Measurements from ENCODE around the gene MTMR3. TPM values are rescaled to one million over a fixed set of nuclear protein-coding genes. Genes with fewer than 3 reads are reported as not detected.
"Not testable (repeated sequence)": the region's sequence is repeated elsewhere in the genome, so short reads cannot be mapped to it uniquely, and the experiment has no call there.

MTMR3 gene
- total and polyA plus RNA-seq, 4 donors = 5.3 to 65.3 (median 37.2) TPM

- H3K4me3 ChIP-seq (ENCODE audit: low read length in 2 of 2) = no peak overlapping the region
- 79 to 86% methylated on average over 2 of the region's 2 CpGs for WGBS, 2 donors
- H3K36me3 ChIP-seq (ENCODE audit: control insufficient read depth in 1 of 2, insufficient read depth in 2 of 2, low read length in 1 of 2) = no peaks in the 10 kb centered on the region
- H3K9me3 ChIP-seq (ENCODE audit: control insufficient read depth, low read length) = no peaks in the 10 kb centered on the region
- no peak overlapping the region for H3K27ac ChIP-seq (ENCODE audit: low read depth in 1 of 2, low read length in 2 of 2)
- ATAC-seq (ENCODE audit: low FRiP score) (no peak), DNase-seq (no peak)
- H3K4me1 ChIP-seq (ENCODE audit: control insufficient read depth in 1 of 2, insufficient read depth in 2 of 2, low read length in 2 of 2) = no peaks in the 10 kb centered on the region
- intact Hi-C loops (cut with DNase I) = no loop called here
- H3K27me3 ChIP-seq (ENCODE audit: control insufficient read depth in 1 of 2, insufficient read depth in 2 of 2, low read length in 1 of 2) = no peaks in the 10 kb centered on the region
Observed at GRCh38 chr22:29842172-29842571, 40.8 kb upstream of the MTMR3 start.

GRCh38 chr22:29842740-29843139 is 40.2 kb upstream of the MTMR3 start:
- Histone ChIP-seq H3K9me3 (ENCODE audit: control insufficient read depth, low read length) (no peaks in the 10 kb centered on the region), H3K4me3 (ENCODE audit: low read length in 2 of 2) (no peak overlapping the region), H3K27me3 (ENCODE audit: control insufficient read depth in 1 of 2, insufficient read depth in 2 of 2, low read length in 1 of 2) (no peaks in the 10 kb centered on the region), H3K4me1 (ENCODE audit: control insufficient read depth in 1 of 2, insufficient read depth in 2 of 2, low read length in 2 of 2) (no peaks in the 10 kb centered on the region), H3K36me3 (ENCODE audit: control insufficient read depth in 1 of 2, insufficient read depth in 2 of 2, low read length in 1 of 2) (no peaks in the 10 kb centered on the region), H3K27ac (ENCODE audit: low read depth in 1 of 2, low read length in 2 of 2) (no peak overlapping the region)
- ATAC-seq (ENCODE audit: low FRiP score) (no peak), DNase-seq (no peak)
- WGBS, 2 donors = 48 to 63% methylated on average over 2 of the region's 2 CpGs
- intact Hi-C loops (cut with DNase I) = no loop called here

GRCh38 chr22:29846290-29846689 is 36.7 kb upstream of the MTMR3 start:
- intact Hi-C loops (cut with DNase I) = no loop called here
- no peak for DNase-seq
- Histone ChIP-seq H3K27ac (ENCODE audit: low read depth in 1 of 2, low read length in 2 of 2) (no peak overlapping the region), H3K4me3 (ENCODE audit: low read length in 2 of 2) (no peak overlapping the region), H3K27me3 (ENCODE audit: control insufficient read depth in 1 of 2, insufficient read depth in 2 of 2, low read length in 1 of 2) (no peaks in the 10 kb centered on the region), H3K9me3 (ENCODE audit: control insufficient read depth, low read length) (no peaks in the 10 kb centered on the region), H3K4me1 (ENCODE audit: control insufficient read depth in 1 of 2, insufficient read depth in 2 of 2, low read length in 2 of 2) (no peaks in the 10 kb centered on the region), H3K36me3 (ENCODE audit: control insufficient read depth in 1 of 2, insufficient read depth in 2 of 2, low read length in 1 of 2) (no peaks in the 10 kb centered on the region)
- no peak for ATAC-seq (ENCODE audit: low FRiP score)
- WGBS, 2 donors = 87 to 91% methylated on average over 2 of the region's 2 CpGs

- intact Hi-C loops (cut with DNase I) = no loop called here
- H3K27me3 ChIP-seq (ENCODE audit: control insufficient read depth in 1 of 2, insufficient read depth in 2 of 2, low read length in 1 of 2) = no peaks in the 10 kb centered on the region
- no peaks in the 10 kb centered on the region for H3K9me3 ChIP-seq (ENCODE audit: control insufficient read depth, low read length)
- H3K36me3 ChIP-seq (ENCODE audit: control insufficient read depth in 1 of 2, insufficient read depth in 2 of 2, low read length in 1 of 2) = no peaks in the 10 kb centered on the region
- WGBS, 2 donors = 47 to 52% methylated on average over 3 of the region's 3 CpGs
- H3K27ac ChIP-seq (ENCODE audit: low read depth in 1 of 2, low read length in 2 of 2) = no peak overlapping the region
- ATAC-seq (ENCODE audit: low FRiP score) = peak; percentile 60
- H3K4me1 ChIP-seq (ENCODE audit: control insufficient read depth in 1 of 2, insufficient read depth in 2 of 2, low read length in 2 of 2) = no peaks in the 10 kb centered on the region
- DNase-seq = no peak
- H3K4me3 ChIP-seq (ENCODE audit: low read length in 2 of 2) = no peak overlapping the region
Observed at GRCh38 chr22:29848111-29848510, 34.9 kb upstream of the MTMR3 start.

- H3K27me3 ChIP-seq (ENCODE audit: control insufficient read depth in 1 of 2, insufficient read depth in 2 of 2, low read length in 1 of 2) = no peaks in the 10 kb centered on the region
- DNase-seq (no peak), ATAC-seq (ENCODE audit: low FRiP score) (no peak)
- no peak overlapping the region for H3K27ac ChIP-seq (ENCODE audit: low read depth in 1 of 2, low read length in 2 of 2)
- intact Hi-C loops (cut with DNase I) = no loop called here
- H3K4me3 ChIP-seq (ENCODE audit: low read length in 2 of 2) = no peak overlapping the region
- no peaks in the 10 kb centered on the region for H3K9me3 ChIP-seq (ENCODE audit: control insufficient read depth, low read length)
- no peaks in the 10 kb centered on the region for H3K36me3 ChIP-seq (ENCODE audit: control insufficient read depth in 1 of 2, insufficient read depth in 2 of 2, low read length in 1 of 2)
- WGBS, 2 donors = 80 to 82% methylated on average over 3 of the region's 3 CpGs
- no peaks in the 10 kb centered on the region for H3K4me1 ChIP-seq (ENCODE audit: control insufficient read depth in 1 of 2, insufficient read depth in 2 of 2, low read length in 2 of 2)
Observed at GRCh38 chr22:29854432-29854831, 28.5 kb upstream of the MTMR3 start.

GRCh38 chr22:29855611-29856181 is 27.3 kb upstream of the MTMR3 start:
- Histone ChIP-seq H3K4me3 (ENCODE audit: low read length in 2 of 2) (no peak overlapping the region), H3K36me3 (ENCODE audit: control insufficient read depth in 1 of 2, insufficient read depth in 2 of 2, low read length in 1 of 2) (no peaks in the 10 kb centered on the region), H3K4me1 (ENCODE audit: control insufficient read depth in 1 of 2, insufficient read depth in 2 of 2, low read length in 2 of 2) (no peaks in the 10 kb centered on the region), H3K9me3 (ENCODE audit: control insufficient read depth, low read length) (no peaks in the 10 kb centered on the region), H3K27ac (ENCODE audit: low read depth in 1 of 2, low read length in 2 of 2) (no peak overlapping the region), H3K27me3 (ENCODE audit: control insufficient read depth in 1 of 2, insufficient read depth in 2 of 2, low read length in 1 of 2) (no peaks in the 10 kb centered on the region)
- WGBS, 2 donors = 35 to 37% methylated on average over 10 of the region's 10 CpGs
- ATAC-seq (ENCODE audit: low FRiP score) = no peak
- DNase-seq = no peak
- intact Hi-C loops (cut with DNase I) = no loop called here

- ATAC-seq (ENCODE audit: low FRiP score) = no peak
- intact Hi-C loops (cut with DNase I) = no loop called here
Observed at GRCh38 chr22:29856496-29856895, 26.5 kb upstream of the MTMR3 start.

GRCh38 chr22:29859030-29859429 is 23.9 kb upstream of the MTMR3 start:
- DNase-seq; intact Hi-C loops (cut with DNase I); H3K4me3 ChIP-seq (ENCODE audit: low read length in 2 of 2); H3K27ac ChIP-seq (ENCODE audit: low read depth in 1 of 2, low read length in 2 of 2); ATAC-seq (ENCODE audit: low FRiP score); H3K36me3 ChIP-seq (ENCODE audit: control insufficient read depth in 1 of 2, insufficient read depth in 2 of 2, low read length in 1 of 2); H3K4me1 ChIP-seq (ENCODE audit: control insufficient read depth in 1 of 2, insufficient read depth in 2 of 2, low read length in 2 of 2); H3K9me3 ChIP-seq (ENCODE audit: control insufficient read depth, low read length); H3K27me3 ChIP-seq (ENCODE audit: control insufficient read depth in 1 of 2, insufficient read depth in 2 of 2, low read length in 1 of 2): not testable (repeated sequence)
- 72 to 81% methylated on average over 8 to 9 of the region's 9 CpGs for WGBS, 2 donors

More at GRCh38 chr22:29856496-29856895, 26.5 kb upstream of the MTMR3 start:
- no peak overlapping the region for H3K4me3 ChIP-seq (ENCODE audit: low read length in 2 of 2)
- no peaks in the 10 kb centered on the region for H3K27me3 ChIP-seq (ENCODE audit: control insufficient read depth in 1 of 2, insufficient read depth in 2 of 2, low read length in 1 of 2)
- H3K9me3 ChIP-seq (ENCODE audit: control insufficient read depth, low read length) = no peaks in the 10 kb centered on the region
- DNase-seq = no peak
- H3K36me3 ChIP-seq (ENCODE audit: control insufficient read depth in 1 of 2, insufficient read depth in 2 of 2, low read length in 1 of 2) = no peaks in the 10 kb centered on the region
- WGBS, 2 donors = 72 to 75% methylated on average over 3 of the region's 3 CpGs
- H3K27ac ChIP-seq (ENCODE audit: low read depth in 1 of 2, low read length in 2 of 2) = no peak overlapping the region
- peaks cover 0 to 3% of the 10 kb centered on the region in 2 donors for H3K4me1 ChIP-seq (ENCODE audit: control insufficient read depth in 1 of 2, insufficient read depth in 2 of 2, low read length in 2 of 2)

- Histone ChIP-seq H3K27me3 (ENCODE audit: control insufficient read depth in 1 of 2, insufficient read depth in 2 of 2, low read length in 1 of 2) (no peaks in the 10 kb centered on the region), H3K27ac (ENCODE audit: low read depth in 1 of 2, low read length in 2 of 2) (no peak overlapping the region), H3K9me3 (ENCODE audit: control insufficient read depth, low read length) (no peaks in the 10 kb centered on the region), H3K4me3 (ENCODE audit: low read length in 2 of 2) (no peak overlapping the region), H3K4me1 (ENCODE audit: control insufficient read depth in 1 of 2, insufficient read depth in 2 of 2, low read length in 2 of 2) (peaks cover 0 to 3% of the 10 kb centered on the region in 2 donors), H3K36me3 (ENCODE audit: control insufficient read depth in 1 of 2, insufficient read depth in 2 of 2, low read length in 1 of 2) (no peaks in the 10 kb centered on the region)
- ATAC-seq (ENCODE audit: low FRiP score) = no peak
- intact Hi-C loops (cut with DNase I) = no loop called here
- WGBS, 2 donors = 83 to 85% methylated on average over 2 of the region's 2 CpGs
- DNase-seq = no peak
Observed at GRCh38 chr22:29860006-29860766, 22.8 kb upstream of the MTMR3 start.

All from aorta (tissue), 5 donors.